Measurements from ENCODE around the gene GDA.
"Not testable (repeated sequence)": the region's sequence is repeated elsewhere in the genome, so short reads cannot be mapped to it uniquely, and the experiment has no call there.

The GDA gene

GRCh38 chr9:72268961-72269360 lies 119.7 kb downstream of the GDA start:
- no peak overlapping the region for H3K4ac ChIP-seq (ENCODE audit: low read depth in 1 of 2, low read length in 2 of 2)
- WGBS = 63% methylated on average over 1 of the region's 3 CpGs
- no peak overlapping the region for H3K23ac ChIP-seq (ENCODE audit: low read length in 2 of 2)

GRCh38 chr9:72270359-72270758 lies 121.1 kb downstream of the GDA start:
- peaks cover 0 to 12% of the 10 kb centered on the region in 2 experiments for H3K27me3 ChIP-seq (ENCODE audit: control insufficient read depth in 1 of 2, insufficient read depth in 1 of 2, low read length in 2 of 2)
- H2BK15ac ChIP-seq (ENCODE audit: low read depth, poor library complexity, severe bottlenecking); H4K8ac ChIP-seq (ENCODE audit: low read length); H3K14ac ChIP-seq (ENCODE audit: low read length in 2 of 2); H3K4me2 ChIP-seq (ENCODE audit: low read length, poor library complexity, severe bottlenecking); H3K4ac ChIP-seq (ENCODE audit: low read depth in 1 of 2, low read length in 2 of 2); H3K79me1 ChIP-seq (replicated peaks; ENCODE audit: low read length, poor library complexity, severe bottlenecking); DNase-seq; H3K36me3 ChIP-seq (ENCODE audit: control insufficient read depth in 1 of 2, insufficient read depth in 2 of 2, low read depth in 1 of 2, low read length in 2 of 2); H3K9ac ChIP-seq (ENCODE audit: low read length); H3K9me3 ChIP-seq (ENCODE audit: control insufficient read depth, low read length); H2BK12ac ChIP-seq (ENCODE audit: low read length in 2 of 2); H3K4me1 ChIP-seq (ENCODE audit: control insufficient read depth, insufficient read depth, low read depth, low read length); H2AK5ac ChIP-seq (ENCODE audit: low read length, severe bottlenecking); H3K23ac ChIP-seq (ENCODE audit: low read length in 2 of 2); H3K27ac ChIP-seq (ENCODE audit: low read length, poor library complexity, severe bottlenecking); H3K4me3 ChIP-seq (ENCODE audit: insufficient read depth in 1 of 2, low read depth in 1 of 2, low read length in 2 of 2); H2AFZ ChIP-seq (ENCODE audit: low read depth, low read length); H2BK120ac ChIP-seq (ENCODE audit: low read depth, low read length); H3K18ac ChIP-seq (ENCODE audit: low read depth in 1 of 2, low read length in 2 of 2); H4K91ac ChIP-seq (ENCODE audit: low read length); H2BK5ac ChIP-seq (ENCODE audit: low read depth, low read length, poor library complexity, severe bottlenecking): not testable (repeated sequence)
- WGBS = 100% methylated on average over 2 of the region's 3 CpGs

More at GRCh38 chr9:72268961-72269360, 119.7 kb downstream of the GDA start:
- no peak for DNase-seq
- Histone ChIP-seq H2BK12ac (ENCODE audit: low read length in 2 of 2) (no peak overlapping the region), H3K27me3 (ENCODE audit: control insufficient read depth in 1 of 2, insufficient read depth in 1 of 2, low read length in 2 of 2) (peaks cover 0 to 12% of the 10 kb centered on the region in 2 experiments), H3K18ac (ENCODE audit: low read depth in 1 of 2, low read length in 2 of 2) (no peak overlapping the region), H3K9me3 (ENCODE audit: control insufficient read depth, low read length) (no peaks in the 10 kb centered on the region), H2BK120ac (ENCODE audit: low read depth, low read length) (no peak overlapping the region), H2AK5ac (ENCODE audit: low read length, severe bottlenecking) (no peak overlapping the region), H4K91ac (ENCODE audit: low read length) (no peak overlapping the region), H2BK5ac (ENCODE audit: low read depth, low read length, poor library complexity, severe bottlenecking) (no peak overlapping the region), H3K36me3 (ENCODE audit: control insufficient read depth in 1 of 2, insufficient read depth in 2 of 2, low read depth in 1 of 2, low read length in 2 of 2) (no peaks in the 10 kb centered on the region), H3K79me1 (replicated peaks; ENCODE audit: low read length, poor library complexity, severe bottlenecking) (no peaks in the 10 kb centered on the region), H3K4me1 (ENCODE audit: control insufficient read depth, insufficient read depth, low read depth, low read length) (peaks cover 2% of the 10 kb centered on the region), H3K4me3 (ENCODE audit: insufficient read depth in 1 of 2, low read depth in 1 of 2, low read length in 2 of 2) (no peak overlapping the region), H3K14ac (ENCODE audit: low read length in 2 of 2) (no peak overlapping the region), H2AFZ (ENCODE audit: low read depth, low read length) (no peak overlapping the region), H2BK15ac (ENCODE audit: low read depth, poor library complexity, severe bottlenecking) (no peak overlapping the region), H3K27ac (ENCODE audit: low read length, poor library complexity, severe bottlenecking) (no peak overlapping the region), H3K9ac (ENCODE audit: low read length) (no peak overlapping the region), H4K8ac (ENCODE audit: low read length) (no peak overlapping the region), H3K4me2 (ENCODE audit: low read length, poor library complexity, severe bottlenecking) (no peak overlapping the region)

- Histone ChIP-seq H4K8ac (ENCODE audit: low read length) (no peak overlapping the region), H2BK12ac (ENCODE audit: low read length in 2 of 2) (no peak overlapping the region), H3K27ac (ENCODE audit: low read length, poor library complexity, severe bottlenecking) (no peak overlapping the region), H2BK15ac (ENCODE audit: low read depth, poor library complexity, severe bottlenecking) (no peak overlapping the region), H3K4me1 (ENCODE audit: control insufficient read depth, insufficient read depth, low read depth, low read length) (peaks cover 2% of the 10 kb centered on the region), H3K4ac (ENCODE audit: low read depth in 1 of 2, low read length in 2 of 2) (no peak overlapping the region), H3K79me1 (replicated peaks; ENCODE audit: low read length, poor library complexity, severe bottlenecking) (no peaks in the 10 kb centered on the region), H3K18ac (ENCODE audit: low read depth in 1 of 2, low read length in 2 of 2) (no peak overlapping the region), H3K4me2 (ENCODE audit: low read length, poor library complexity, severe bottlenecking) (no peak overlapping the region), H2BK120ac (ENCODE audit: low read depth, low read length) (no peak overlapping the region), H3K23ac (ENCODE audit: low read length in 2 of 2) (no peak overlapping the region), H2BK5ac (ENCODE audit: low read depth, low read length, poor library complexity, severe bottlenecking) (no peak overlapping the region), H3K14ac (ENCODE audit: low read length in 2 of 2) (no peak overlapping the region), H2AK5ac (ENCODE audit: low read length, severe bottlenecking) (no peak overlapping the region), H3K36me3 (ENCODE audit: control insufficient read depth in 1 of 2, insufficient read depth in 2 of 2, low read depth in 1 of 2, low read length in 2 of 2) (no peaks in the 10 kb centered on the region), H3K4me3 (ENCODE audit: insufficient read depth in 1 of 2, low read depth in 1 of 2, low read length in 2 of 2) (no peak overlapping the region), H3K9me3 (ENCODE audit: control insufficient read depth, low read length) (no peaks in the 10 kb centered on the region), H3K27me3 (ENCODE audit: control insufficient read depth in 1 of 2, insufficient read depth in 1 of 2, low read length in 2 of 2) (peaks cover 0 to 12% of the 10 kb centered on the region in 2 experiments), H2AFZ (ENCODE audit: low read depth, low read length) (no peak overlapping the region), H4K91ac (ENCODE audit: low read length) (no peak overlapping the region), H3K9ac (ENCODE audit: low read length) (no peak overlapping the region)
- WGBS = 40% methylated on average over 3 of the region's 9 CpGs
- peak; percentile 60 for DNase-seq
These were observed 122.6 kb downstream of the GDA start for GRCh38 chr9:72271613-72272478.

GRCh38 chr9:72274441-72274840 lies 125.2 kb downstream of the GDA start:
- H3K4ac ChIP-seq (ENCODE audit: low read depth in 1 of 2, low read length in 2 of 2) = no peak overlapping the region
- no peak overlapping the region for H3K4me2 ChIP-seq (ENCODE audit: low read length, poor library complexity, severe bottlenecking)
- H3K4me1 ChIP-seq (ENCODE audit: control insufficient read depth, insufficient read depth, low read depth, low read length) = peaks cover 2% of the 10 kb centered on the region
- no peak overlapping the region for H3K27ac ChIP-seq (ENCODE audit: low read length, poor library complexity, severe bottlenecking)
- H3K9ac ChIP-seq (ENCODE audit: low read length) = no peak overlapping the region
- no peak overlapping the region for H3K18ac ChIP-seq (ENCODE audit: low read depth in 1 of 2, low read length in 2 of 2)
- no peak overlapping the region for H3K14ac ChIP-seq (ENCODE audit: low read length in 2 of 2)
- H2AK5ac ChIP-seq (ENCODE audit: low read length, severe bottlenecking) = no peak overlapping the region
- peaks cover 0 to 3% of the 10 kb centered on the region in 2 experiments for H3K27me3 ChIP-seq (ENCODE audit: control insufficient read depth in 1 of 2, insufficient read depth in 1 of 2, low read length in 2 of 2)
- no peak for DNase-seq
- no peak overlapping the region for H2BK15ac ChIP-seq (ENCODE audit: low read depth, poor library complexity, severe bottlenecking)
- no peaks in the 10 kb centered on the region for H3K79me1 ChIP-seq (replicated peaks; ENCODE audit: low read length, poor library complexity, severe bottlenecking)
- H4K91ac ChIP-seq (ENCODE audit: low read length) = no peak overlapping the region
- no peak overlapping the region for H2BK12ac ChIP-seq (ENCODE audit: low read length in 2 of 2)
- H3K9me3 ChIP-seq (ENCODE audit: control insufficient read depth, low read length) = no peaks in the 10 kb centered on the region
- WGBS = 85% methylated on average over 4 of the region's 4 CpGs
- no peak overlapping the region for H2BK5ac ChIP-seq (ENCODE audit: low read depth, low read length, poor library complexity, severe bottlenecking)
- H3K23ac ChIP-seq (ENCODE audit: low read length in 2 of 2) = no peak overlapping the region
- H4K8ac ChIP-seq (ENCODE audit: low read length) = no peak overlapping the region
- no peak overlapping the region for H3K4me3 ChIP-seq (ENCODE audit: insufficient read depth in 1 of 2, low read depth in 1 of 2, low read length in 2 of 2)
- no peak overlapping the region for H2AFZ ChIP-seq (ENCODE audit: low read depth, low read length)
- no peak overlapping the region for H2BK120ac ChIP-seq (ENCODE audit: low read depth, low read length)
- H3K36me3 ChIP-seq (ENCODE audit: control insufficient read depth in 1 of 2, insufficient read depth in 2 of 2, low read depth in 1 of 2, low read length in 2 of 2) = no peaks in the 10 kb centered on the region
